HG02642 (cell line): ENCODE data around the gene LIPC.

ENCODE experiments used
- ATAC-seq: cut with Tn5 transposase; IDR thresholded peaks from one replicate; pipeline ENCODE4 v1.9.1; 2021; ENCODE audit warnings: mild to moderate bottlenecking; ENCODE audit not compliant: unreplicated experiment, poor library complexity

The LIPC gene

GRCh38 chr15:58490086-58490887 lies 58.5 kb downstream of the LIPC start:
- no peak for ATAC-seq

DNA sequence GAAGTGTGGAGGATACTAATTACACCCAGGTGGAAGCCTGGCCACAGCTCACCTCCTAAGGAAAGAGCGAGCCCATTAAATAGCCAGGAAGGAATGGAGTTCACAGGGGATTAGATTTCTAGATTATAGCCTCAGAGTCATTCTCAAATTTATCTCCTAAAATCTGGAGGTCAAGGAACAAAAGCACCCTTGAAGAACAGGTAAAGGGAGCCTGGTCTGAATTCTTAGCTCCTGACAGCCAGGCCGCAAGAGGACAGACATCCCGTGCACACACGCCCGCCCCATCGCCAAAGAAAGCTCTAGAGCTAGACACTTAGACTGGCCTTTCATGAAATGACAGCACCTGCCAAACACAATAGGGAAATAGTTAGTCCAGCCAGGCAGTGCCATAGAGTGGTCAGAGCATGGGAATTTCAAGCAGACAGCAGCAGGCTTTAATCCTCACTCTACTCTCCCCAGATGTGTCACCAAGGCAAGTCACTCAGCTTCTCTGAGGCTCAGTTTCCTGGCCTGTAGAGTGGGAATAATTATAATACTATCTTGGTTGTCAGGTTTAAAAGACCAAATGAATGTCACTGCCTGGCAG lies 59.2 kb downstream of the LIPC start:
- ATAC-seq: no peak

- ATAC-seq: no peak
These were observed 59.9 kb downstream of the LIPC start for GRCh38 chr15:58491499-58492202.

DNA sequence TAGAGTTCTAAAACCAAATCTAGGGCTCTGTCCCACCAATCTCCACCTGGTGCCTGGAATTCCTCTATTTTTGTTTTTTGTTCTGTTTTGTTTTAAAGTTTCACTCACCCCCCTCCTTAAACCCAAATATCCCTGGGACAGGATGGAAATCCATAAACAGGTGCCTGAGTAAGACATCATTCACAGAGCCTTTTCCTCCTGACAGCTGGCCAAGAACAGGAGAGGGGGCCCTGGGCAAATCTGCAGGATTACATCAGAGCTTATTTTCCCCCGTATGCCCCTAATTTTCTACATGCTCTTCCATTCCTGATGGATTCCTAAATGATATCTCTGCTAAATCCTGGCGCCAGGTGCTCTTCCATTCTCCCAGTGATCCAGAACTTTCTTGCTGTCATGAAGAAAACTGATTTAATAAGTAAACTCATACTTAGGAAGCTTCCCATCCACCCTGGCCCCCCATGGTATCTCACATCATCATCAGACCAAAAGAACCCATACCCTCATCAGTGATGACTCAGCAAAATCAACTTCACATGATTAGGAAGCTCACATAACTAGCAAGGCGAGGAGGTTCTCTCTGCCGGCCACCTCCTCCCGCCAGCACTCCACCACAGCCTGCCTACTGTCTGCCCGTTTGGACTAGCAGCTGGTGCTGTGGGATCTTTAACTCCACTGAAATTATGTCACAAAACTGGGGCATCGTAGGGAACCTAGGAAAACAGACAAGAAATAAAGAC lies 61.0 kb downstream of the LIPC start:
- ATAC-seq: no peak

DNA sequence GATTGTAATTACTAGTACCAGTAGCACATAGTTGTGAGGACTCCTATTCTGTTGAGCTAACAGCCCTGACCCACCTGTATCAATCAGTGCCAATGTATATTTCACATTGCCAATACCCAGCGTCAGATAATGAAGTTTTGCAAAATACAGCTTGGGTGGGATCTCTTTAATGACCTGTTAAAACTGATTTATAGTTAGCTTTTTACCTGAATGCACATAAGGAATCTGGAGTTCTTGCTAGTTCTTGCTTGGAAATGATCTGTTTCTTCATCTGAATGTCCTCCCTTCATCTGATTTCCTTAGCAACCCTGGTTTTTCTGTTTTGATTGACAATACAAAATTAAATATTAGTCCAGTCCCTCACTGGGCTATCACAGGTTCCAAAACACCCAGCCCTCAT lies 62.8 kb downstream of the LIPC start:
- no peak for ATAC-seq

DNA sequence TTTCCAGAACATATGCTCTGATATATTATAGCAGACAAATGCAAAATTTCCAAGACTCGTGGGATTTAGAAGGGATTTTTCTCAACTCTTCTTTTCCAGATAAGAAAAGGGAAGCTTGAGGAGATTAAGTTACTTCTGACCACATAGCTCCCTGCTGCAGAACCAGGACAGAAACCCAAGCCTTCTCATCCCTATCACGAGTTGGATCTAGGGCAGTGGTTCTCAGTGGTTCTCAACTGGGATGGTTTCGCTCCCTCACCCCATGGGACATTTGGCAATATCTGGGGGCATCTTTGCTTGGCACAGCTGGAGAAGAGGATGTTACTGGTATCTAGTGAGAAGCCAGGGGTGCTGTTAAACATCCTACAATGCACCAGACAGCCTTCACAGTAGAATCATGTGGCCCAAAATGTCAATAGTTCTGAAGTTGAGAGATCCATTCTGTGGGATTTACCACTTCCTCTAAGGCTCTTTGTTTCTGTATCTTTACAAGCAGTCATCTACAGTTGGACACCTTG lies 64.2 kb downstream of the LIPC start:
- no peak for ATAC-seq

DNA sequence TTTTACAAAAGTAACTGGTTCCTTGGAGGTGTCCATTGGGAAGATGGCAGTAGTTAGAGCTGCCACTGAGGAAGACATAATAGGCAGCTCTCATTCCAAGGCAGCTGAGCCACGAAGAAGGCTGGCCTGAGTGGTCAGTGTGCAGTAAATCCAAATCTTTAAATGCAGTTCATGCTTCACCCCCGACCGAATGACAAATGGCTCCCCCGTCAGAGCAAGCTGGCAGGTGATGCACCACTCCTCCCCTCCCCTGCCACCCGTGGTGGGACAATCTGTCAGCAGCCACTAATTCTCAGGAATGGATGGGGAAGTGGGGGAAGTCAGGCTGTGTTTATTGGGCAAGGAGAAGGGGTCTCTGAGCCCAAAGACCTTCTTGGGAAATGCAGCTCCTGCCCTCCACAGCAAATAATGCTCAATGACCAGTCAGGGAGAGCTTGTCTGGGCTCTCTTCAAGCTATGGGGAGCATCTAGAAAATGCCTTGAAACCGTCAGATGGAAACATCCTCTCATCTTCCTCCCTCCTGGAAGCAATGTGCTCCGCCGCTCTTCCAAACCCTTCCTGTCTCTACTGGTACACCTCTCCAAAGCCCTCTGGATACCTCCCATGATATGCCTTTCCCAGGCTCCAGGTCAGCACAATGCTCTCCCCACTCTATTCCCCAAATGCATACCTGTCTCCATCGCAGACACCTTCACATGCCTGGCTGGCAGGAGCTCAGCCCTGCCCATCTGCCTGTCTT lies 65.4 kb downstream of the LIPC start:
- no peak for ATAC-seq

GRCh38 chr15:58498821-58499580 lies 67.2 kb downstream of the LIPC start:
- no peak for ATAC-seq

GRCh38 chr15:58501006-58501405 lies 69.2 kb downstream of the LIPC start:
- no peak for ATAC-seq

GRCh38 chr15:58501636-58502188 lies 69.9 kb downstream of the LIPC start:
- no peak for ATAC-seq

DNA sequence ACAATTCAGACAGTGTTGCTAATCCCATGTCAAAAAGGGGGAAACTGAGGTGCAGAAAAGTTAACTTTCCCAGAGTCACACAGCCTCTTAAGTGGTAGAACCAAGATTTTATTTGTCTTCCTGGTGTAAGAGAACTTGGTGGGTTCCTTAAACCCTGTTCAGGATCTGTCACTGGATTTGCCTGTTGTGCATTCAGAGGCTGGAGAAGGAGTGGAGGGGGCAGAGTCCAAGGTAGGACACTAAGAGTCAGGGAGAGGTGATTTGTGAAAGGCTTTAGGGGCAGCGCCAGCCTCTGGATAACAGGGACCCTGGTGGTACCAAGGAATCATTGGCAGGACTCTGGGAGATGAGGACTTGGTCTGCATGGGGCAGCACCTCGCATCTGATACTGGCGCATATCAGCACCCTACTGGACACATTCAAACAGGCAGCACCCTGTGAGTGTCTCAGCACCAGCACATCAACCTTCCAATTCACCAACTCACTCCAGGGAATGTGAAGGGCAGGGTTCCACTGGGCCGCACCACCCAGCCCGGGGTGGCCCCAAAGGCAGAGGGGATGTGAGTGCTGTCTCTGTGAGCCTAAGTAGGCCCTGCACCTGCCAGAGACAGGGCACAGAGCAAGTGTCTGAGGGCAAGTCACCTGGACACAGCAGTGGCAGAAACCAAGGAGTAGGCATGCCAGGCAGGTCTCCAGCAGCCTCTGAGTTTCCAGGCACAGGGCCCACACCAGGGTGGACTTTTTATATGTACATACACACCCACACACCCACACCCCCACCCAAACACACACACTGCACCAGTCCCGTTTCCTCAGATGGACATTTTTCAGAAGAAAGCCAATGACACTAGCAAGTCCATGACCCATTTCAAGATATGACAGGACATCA lies 71.6 kb downstream of the LIPC start:
- ATAC-seq: no peak

DNA sequence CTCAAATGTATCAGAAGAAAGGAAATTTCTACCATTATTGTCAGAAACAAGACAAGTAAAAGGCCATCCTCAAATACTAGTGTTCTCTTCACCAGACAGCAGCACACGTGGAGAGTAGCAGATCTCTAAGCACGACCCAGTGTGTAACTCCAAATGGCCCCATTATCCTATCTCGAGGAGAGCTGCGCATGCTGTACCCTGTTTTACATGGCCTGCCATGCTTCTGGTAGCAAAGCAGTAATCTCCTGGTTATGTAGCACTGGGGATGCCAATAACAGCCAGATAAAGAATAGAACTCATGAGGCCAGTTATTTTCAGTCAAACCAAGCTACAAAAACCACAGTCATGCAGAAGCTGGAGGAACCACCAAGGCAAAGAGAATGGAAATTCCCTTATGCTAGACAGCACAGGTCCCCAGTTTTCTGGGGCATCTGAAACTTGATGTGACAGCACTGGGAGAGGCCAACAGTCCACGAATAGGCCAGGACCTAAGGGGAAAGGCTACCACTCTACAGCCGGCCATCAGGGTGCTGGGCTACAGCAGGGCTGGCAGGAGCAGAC lies 73.0 kb downstream of the LIPC start:
- ATAC-seq: no peak

DNA sequence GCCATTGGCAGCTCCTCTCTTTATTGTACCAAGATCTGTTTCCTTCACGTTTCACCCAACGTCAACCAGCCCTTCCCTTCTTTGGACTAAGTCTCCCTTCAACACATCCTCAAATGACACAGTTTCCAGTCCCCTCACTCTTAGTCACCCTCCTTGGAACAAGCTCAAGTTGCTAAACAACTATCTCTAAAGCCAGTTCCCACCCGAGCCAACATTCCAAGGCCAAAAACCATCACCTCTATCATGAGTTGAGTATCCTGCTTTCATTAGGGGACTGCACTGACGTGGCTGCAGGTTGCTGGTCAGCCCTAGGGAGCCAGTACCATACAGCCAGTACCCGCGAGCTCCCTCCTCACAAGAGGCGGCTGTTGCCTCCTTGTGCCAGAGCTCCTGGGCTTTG lies 73.8 kb downstream of the LIPC start:
- ATAC-seq: no peak

DNA sequence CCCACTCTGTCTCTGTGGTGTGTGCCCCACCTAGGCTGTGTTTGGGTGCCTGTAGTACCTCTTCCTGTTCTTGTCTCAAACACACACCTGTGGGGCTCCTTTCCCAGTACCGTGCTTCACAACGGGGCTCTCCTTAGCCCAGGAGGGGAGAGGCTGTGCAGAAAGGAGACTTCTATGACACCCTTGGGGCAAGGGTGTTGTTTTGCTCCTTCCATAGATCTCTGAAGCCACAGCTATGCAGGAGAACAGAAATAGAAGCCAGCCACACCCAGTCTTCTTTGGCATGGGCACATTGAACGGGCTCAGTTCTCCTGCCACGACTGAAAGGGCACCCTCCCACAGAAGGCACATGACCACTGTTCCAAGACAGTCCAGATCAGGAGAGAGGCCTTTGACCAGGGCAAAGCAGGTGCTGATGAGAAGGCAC lies 74.3 kb downstream of the LIPC start:
- no peak for ATAC-seq

DNA sequence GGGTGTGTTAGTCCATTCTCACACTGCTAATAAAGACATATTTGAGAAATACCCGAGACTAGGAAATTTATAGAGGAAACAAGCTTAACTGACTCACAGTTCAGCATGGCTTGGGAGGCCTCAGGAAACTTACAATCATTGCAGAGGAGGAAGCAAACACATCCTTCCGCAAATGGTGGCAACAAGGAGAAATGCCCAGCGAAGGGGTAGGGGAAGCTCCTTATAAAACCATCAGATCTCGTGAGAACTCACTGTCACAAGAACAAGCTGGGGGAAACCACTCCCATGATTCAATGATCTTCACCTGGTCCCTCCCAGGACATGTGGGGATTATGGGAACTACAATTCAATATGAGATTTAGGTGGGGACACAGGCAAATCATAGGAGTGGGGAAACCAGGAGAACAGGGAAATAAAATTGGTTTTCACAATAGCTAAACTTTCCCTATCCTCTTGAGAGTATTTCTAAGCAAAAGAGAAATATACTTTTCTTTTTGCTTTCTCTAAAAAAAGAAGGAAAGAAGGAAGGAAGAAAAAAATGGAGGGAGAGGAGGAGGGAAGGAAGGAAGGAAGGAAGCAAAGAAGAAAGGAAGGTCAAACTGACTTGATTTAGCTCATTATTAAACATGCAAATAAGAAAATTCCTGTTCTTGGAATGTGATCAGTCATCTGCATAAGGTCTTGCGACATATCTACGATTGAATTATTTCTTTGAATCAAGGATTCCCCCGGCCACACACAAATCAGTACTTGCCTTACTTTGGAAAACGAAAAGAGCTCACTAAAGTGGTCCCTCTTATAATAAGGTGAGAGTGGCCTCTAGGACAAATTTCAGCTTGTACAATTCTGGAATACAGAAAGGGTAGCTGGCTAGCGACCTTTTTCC lies 75.2 kb downstream of the LIPC start:
- no peak for ATAC-seq

GRCh38 chr15:58509556-58509955 lies 77.8 kb downstream of the LIPC start:
- ATAC-seq: no peak
